K562 (cell line): ENCODE measurements around the gene DSCAM. TPM values are rescaled to one million over a fixed set of nuclear protein-coding genes. Genes with fewer than 3 reads are reported as not detected.

Experiments
- ATAC-seq: fragments of 200-7000 bp; cut with Tn5 transposase; 3 replicates; pipeline ENCODE4 v1.9.1; 2020; ENCODE audit warnings: moderate library complexity
- BruUV-seq: library from RNA; stranded (reverse); fragments of 400-500 nt; replicated peaks from 2 replicates; lab custom pipeline; 2021; lab: Mats Ljungman, UMichigan
- CTCF ChIA-PET: fragments of 300-600 bp; formaldehyde crosslinking; extraction: SDS; loops from one replicate; lab custom pipeline; 2021; ENCODE audit warnings: low intra/inter-chr PET ratio; lab: Yijun Ruan, JAX
- POLR2A ChIA-PET: fragments of 300-600, 350-650 bp; sonication (Branson Sonifier 250); formaldehyde crosslinking; extraction: SDS; loops from one replicate; lab custom pipeline; 2021; ENCODE audit warnings: antibody characterized with exemption, inconsistent platforms; lab: Yijun Ruan, JAX
- DNase-seq, 4 experiments: peaks; one replicate each; pipeline versions ENCODE4 v3.0.0 to v3.0.0-alpha.2; 2011 to 2018; ENCODE audit warnings: low spot score in 3 of 4, mixed read lengths in 3 of 4; ENCODE audit errors: extremely low read depth in 1 of 4
- FAIRE-seq: peaks from 2 replicates; lab custom pipeline; 2011; peaks lifted over from hg19 to GRCh38; lab: Jason Lieb, UNC
- H2AFZ ChIP-seq: 2 replicates; pipeline ENCODE4 v1.6.0; 2011; ENCODE audit warnings: low read depth, low read length, control low read depth, inconsistent platforms
- H3K27ac ChIP-seq: fragments of 200-600 bp; 3 replicates; pipeline ENCODE4 v1.8.0; 2011; ENCODE audit warnings: low read depth, mild to moderate bottlenecking, control low read depth, inconsistent platforms, low read length, moderate library complexity, mixed read lengths; ENCODE audit errors: extremely low read depth
- H3K27me3 ChIP-seq, 2 experiments: fragments of 300-600 bp in 1 of 2; 2 replicates in 1 of 2; 3 replicates in 1 of 2; pipeline versions ENCODE4 v1.6.0 to v1.8.0; 2011; ENCODE audit warnings: inconsistent platforms in 2 of 2, low read length in 2 of 2, mild to moderate bottlenecking in 1 of 2, mixed read lengths in 1 of 2, moderate library complexity in 1 of 2; ENCODE audit not compliant: control insufficient read depth in 2 of 2, insufficient read depth in 2 of 2
- H3K36me3 ChIP-seq: fragments of 300-600 bp; 3 replicates; pipeline ENCODE4 v1.8.0; 2011; ENCODE audit warnings: mild to moderate bottlenecking, low read length, inconsistent platforms; ENCODE audit not compliant: control insufficient read depth, insufficient read depth
- H3K4me1 ChIP-seq, 2 experiments: fragments of 200-600 bp in 1 of 2; replicated peaks in 1 of 2; 2 replicates in 1 of 2; 3 replicates in 1 of 2; pipeline versions ENCODE4 v1.5.1 to v1.8.0; 2011; ENCODE audit warnings: inconsistent platforms in 2 of 2, low read length in 2 of 2, mild to moderate bottlenecking in 1 of 2, mixed read lengths in 1 of 2, moderate library complexity in 1 of 2; ENCODE audit not compliant: control insufficient read depth in 2 of 2, insufficient read depth in 2 of 2
- H3K4me2 ChIP-seq: 2 replicates; pipeline ENCODE4 v1.6.1; 2011; ENCODE audit warnings: low read length, control low read depth, inconsistent platforms, mixed read lengths; ENCODE audit not compliant: insufficient read depth
- H3K4me3 ChIP-seq: fragments of 200-600 bp; sonication (generic), shearing (Covaris generic); 2 replicates; pipeline ENCODE4 v1.5.1; 2016; ENCODE audit warnings: control low read depth, inconsistent platforms
- H3K79me2 ChIP-seq: fragments of 200-600 bp; 3 replicates; pipeline ENCODE4 v1.8.0; 2011; ENCODE audit warnings: low read length, inconsistent platforms; ENCODE audit not compliant: control insufficient read depth, insufficient read depth
- H3K9ac ChIP-seq, 2 experiments: 2 replicates each; pipeline versions ENCODE4 v1.6.0 to v1.6.1; 2011; ENCODE audit warnings: low read depth in 2 of 2, low read length in 2 of 2, control low read depth in 1 of 2, inconsistent platforms in 1 of 2, mild to moderate bottlenecking in 1 of 2, mixed read lengths in 1 of 2; ENCODE audit not compliant: insufficient read depth in 1 of 2
- H3K9me1 ChIP-seq: one replicate; pipeline ENCODE4 v1.6.0; 2011; ENCODE audit warnings: inconsistent platforms, mild to moderate bottlenecking, low read length, moderate library complexity; ENCODE audit not compliant: control insufficient read depth, insufficient read depth
- H3K9me3 ChIP-seq: replicated peaks from 2 replicates; pipeline ENCODE4 v1.5.1; 2011; ENCODE audit warnings: low read depth, low read length, inconsistent platforms; ENCODE audit not compliant: control insufficient read depth, insufficient read depth
- H4K20me1 ChIP-seq: replicated peaks from 2 replicates; pipeline ENCODE4 v1.6.1; 2011; ENCODE audit warnings: low read length, inconsistent platforms, mixed read lengths; ENCODE audit not compliant: control insufficient read depth, insufficient read depth
- GATAD2A ChIP-seq: fragments of 450-650 bp; IDR thresholded peaks from 2 replicates; pipeline ENCODE4 v1.6.1; 2017
- GTF2F1 ChIP-seq: IDR thresholded peaks from 2 replicates; pipeline ENCODE4 v1.6.1; 2011; ENCODE audit warnings: low read depth, low read length, improper control_type of control experiment
- HMG20A ChIP-seq: fragments of 450-650 bp; formaldehyde crosslinking; conservative IDR thresholded peaks from 2 replicates; pipeline ENCODE4 v1.4.0; 2020; ENCODE audit warnings: mild to moderate bottlenecking, mixed read lengths
- HNRNPL ChIP-seq: fragments of 200-400 bp; formaldehyde crosslinking; IDR thresholded peaks from 2 replicates; pipeline ENCODE4 v1.6.1; 2017; ENCODE audit warnings: low read depth, mild to moderate bottlenecking, low read length
- MEIS2 ChIP-seq: fragments of 450-650 bp; IDR thresholded peaks from 2 replicates; pipeline ENCODE4 v1.6.1; 2014; ENCODE audit warnings: mild to moderate bottlenecking; ENCODE audit not compliant: partially characterized antibody
- SIX5 ChIP-seq, 2 experiments: IDR thresholded peaks; 2 replicates each; pipeline ENCODE4 v1.6.1; 2011; ENCODE audit warnings: low read length in 2 of 2, borderline replicate concordance in 1 of 2, low read depth in 1 of 2, mild to moderate bottlenecking in 1 of 2, moderate library complexity in 1 of 2; ENCODE audit not compliant: insufficient read depth in 1 of 2
- SRSF3 ChIP-seq: fragments of 200-400 bp; formaldehyde crosslinking; IDR thresholded peaks from 2 replicates; pipeline ENCODE4 v1.6.1; 2016; ENCODE audit warnings: mild to moderate bottlenecking, low read length, moderate library complexity; ENCODE audit not compliant: insufficient read depth
- TRIM28 ChIP-seq: fragments of 450-650 bp; IDR thresholded peaks from 2 replicates; pipeline ENCODE4 v1.6.1; 2017
- U2AF2 ChIP-seq: fragments of 200-400 bp; formaldehyde crosslinking; optimal IDR thresholded peaks from 2 replicates; pipeline ENCODE3; 2017; ENCODE audit warnings: low read depth, mild to moderate bottlenecking, low read length
- WGBS: fragments of 100-300 bp; shearing (Covaris generic); methylation state at CpG from one replicate; pipeline ENCODE4 v1.1.6; 2016; ENCODE audit warnings: low coverage, mixed read lengths; ENCODE audit not compliant: insufficient coverage; ENCODE audit errors: missing lambda C conversion rate; 5-methylcytosine and 5-hydroxymethylcytosine counted together
- in situ Hi-C: fragments of 300-500 bp; cut with MboI; formaldehyde crosslinking; loops from 4 replicates; pipeline ENCODE4 v1.15.0; 2018; ENCODE audit warnings: inconsistent platforms, mixed read lengths
- intact Hi-C: fragments of 100-400 bp; cut with micrococcal nuclease; formaldehyde crosslinking; loops from 2 replicates; pipeline ENCODE4 v1.14.2; 2022
- polyA plus RNA-seq, 8 experiments: library from polyadenylated mRNA; depleted of rRNA in 4 of 8; stranded (reverse) in 5 of 8; unstranded in 3 of 8; fragments of >200 nt; fragmentation: Nextera tagmentation in 2 of 8; fragmentation: Illumina TruSeq in 1 of 8; extraction: Ambion mirVana in 2 of 8; extraction: Trizol in 1 of 8; gene quantifications; 2 replicates each; pipeline versions ENCODE4 v1.2.1 to v1.2.3, GENCODE V29; 2011 to 2014; ENCODE audit warnings: inconsistent platforms in 1 of 8, missing spikeins in 1 of 8
- total RNA-seq, 7 experiments: library from RNA; depleted of rRNA in 6 of 7; stranded (reverse); fragments of >200 nt in 6 of 7; fragmentation: Illumina TruSeq in 2 of 7; extraction: Trizol in 2 of 7; gene quantifications; 2 replicates each; pipeline versions ENCODE4 v1.2.1 to v1.2.3, GENCODE V29; 2011 to 2021; ENCODE audit warnings: low replicate concordance in 1 of 7
- TF ChIP-seq, protein P1 (sequence below): fragments of 450-650 bp; IDR thresholded peaks from 2 replicates; pipeline ENCODE4 v1.6.1; 2016; ENCODE audit warnings: low read depth

Gene DSCAM
- total and polyA plus RNA-seq, 9 of the 15 experiments (the other 6 are each of a cell fraction or from before 2014, with no cell fraction given), result not detected

DNA sequence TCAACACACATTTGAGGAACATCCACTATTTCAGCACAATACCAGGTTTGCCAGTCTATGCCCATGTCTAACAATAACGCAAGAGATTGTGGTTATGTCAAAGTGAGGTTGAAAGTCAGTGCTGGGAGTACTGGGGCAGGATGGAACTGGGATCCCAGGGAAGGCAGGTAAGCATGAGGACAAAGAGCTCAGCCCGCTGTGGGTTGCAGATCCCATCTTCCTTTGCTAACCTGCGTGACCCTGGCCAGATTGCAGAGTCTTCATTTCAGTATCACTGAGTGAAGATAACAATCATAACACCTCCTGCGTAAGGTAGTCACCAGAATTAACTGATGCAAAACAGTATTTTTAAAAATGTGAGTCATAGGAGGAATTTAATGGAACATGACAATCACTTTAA, 729.7 kb downstream of the DSCAM start:
- Histone ChIP-seq H3K9ac (no peak overlapping the region), H3K27me3 (no peaks in the 10 kb centered on the region), H3K9me1 (peaks cover 2% of the 10 kb centered on the region), H3K79me2 (no peaks in the 10 kb centered on the region), H3K27ac (no peak overlapping the region), H3K4me1 (no peaks in the 10 kb centered on the region), H3K4me2 (no peak overlapping the region), H2AFZ (no peak overlapping the region), H4K20me1 (no peaks in the 10 kb centered on the region), H3K9me3 (no peaks in the 10 kb centered on the region), H3K36me3 (no peaks in the 10 kb centered on the region), H3K4me3 (no peak overlapping the region)
- intact Hi-C loops (no loop called here), in situ Hi-C loops (no loop called here)
- ChIA-PET CTCF (no interaction called here), POLR2A (no interaction called here)
- ATAC-seq (no peak), DNase-seq (no peak), FAIRE-seq (no peak)
- 0% methylated on average over 4 of the region's 4 CpGs for WGBS
- BruUV-seq, result no TSS peak
- no peak for TF ChIP-seq SRSF3
- no peak for TF ChIP-seq GTF2F1
- TF ChIP-seq MEIS2, result no peak
- TF ChIP-seq HMG20A (CRISPR knock-in tag), result no peak
- TF ChIP-seq SIX5 (IDR thresholded peaks at IDR 0.05; ENCODE audit: borderline replicate concordance in 1 of 2, insufficient read depth in 1 of 2, low read depth in 1 of 2, low read length in 2 of 2), result no peak
- TF ChIP-seq, protein P1, sequence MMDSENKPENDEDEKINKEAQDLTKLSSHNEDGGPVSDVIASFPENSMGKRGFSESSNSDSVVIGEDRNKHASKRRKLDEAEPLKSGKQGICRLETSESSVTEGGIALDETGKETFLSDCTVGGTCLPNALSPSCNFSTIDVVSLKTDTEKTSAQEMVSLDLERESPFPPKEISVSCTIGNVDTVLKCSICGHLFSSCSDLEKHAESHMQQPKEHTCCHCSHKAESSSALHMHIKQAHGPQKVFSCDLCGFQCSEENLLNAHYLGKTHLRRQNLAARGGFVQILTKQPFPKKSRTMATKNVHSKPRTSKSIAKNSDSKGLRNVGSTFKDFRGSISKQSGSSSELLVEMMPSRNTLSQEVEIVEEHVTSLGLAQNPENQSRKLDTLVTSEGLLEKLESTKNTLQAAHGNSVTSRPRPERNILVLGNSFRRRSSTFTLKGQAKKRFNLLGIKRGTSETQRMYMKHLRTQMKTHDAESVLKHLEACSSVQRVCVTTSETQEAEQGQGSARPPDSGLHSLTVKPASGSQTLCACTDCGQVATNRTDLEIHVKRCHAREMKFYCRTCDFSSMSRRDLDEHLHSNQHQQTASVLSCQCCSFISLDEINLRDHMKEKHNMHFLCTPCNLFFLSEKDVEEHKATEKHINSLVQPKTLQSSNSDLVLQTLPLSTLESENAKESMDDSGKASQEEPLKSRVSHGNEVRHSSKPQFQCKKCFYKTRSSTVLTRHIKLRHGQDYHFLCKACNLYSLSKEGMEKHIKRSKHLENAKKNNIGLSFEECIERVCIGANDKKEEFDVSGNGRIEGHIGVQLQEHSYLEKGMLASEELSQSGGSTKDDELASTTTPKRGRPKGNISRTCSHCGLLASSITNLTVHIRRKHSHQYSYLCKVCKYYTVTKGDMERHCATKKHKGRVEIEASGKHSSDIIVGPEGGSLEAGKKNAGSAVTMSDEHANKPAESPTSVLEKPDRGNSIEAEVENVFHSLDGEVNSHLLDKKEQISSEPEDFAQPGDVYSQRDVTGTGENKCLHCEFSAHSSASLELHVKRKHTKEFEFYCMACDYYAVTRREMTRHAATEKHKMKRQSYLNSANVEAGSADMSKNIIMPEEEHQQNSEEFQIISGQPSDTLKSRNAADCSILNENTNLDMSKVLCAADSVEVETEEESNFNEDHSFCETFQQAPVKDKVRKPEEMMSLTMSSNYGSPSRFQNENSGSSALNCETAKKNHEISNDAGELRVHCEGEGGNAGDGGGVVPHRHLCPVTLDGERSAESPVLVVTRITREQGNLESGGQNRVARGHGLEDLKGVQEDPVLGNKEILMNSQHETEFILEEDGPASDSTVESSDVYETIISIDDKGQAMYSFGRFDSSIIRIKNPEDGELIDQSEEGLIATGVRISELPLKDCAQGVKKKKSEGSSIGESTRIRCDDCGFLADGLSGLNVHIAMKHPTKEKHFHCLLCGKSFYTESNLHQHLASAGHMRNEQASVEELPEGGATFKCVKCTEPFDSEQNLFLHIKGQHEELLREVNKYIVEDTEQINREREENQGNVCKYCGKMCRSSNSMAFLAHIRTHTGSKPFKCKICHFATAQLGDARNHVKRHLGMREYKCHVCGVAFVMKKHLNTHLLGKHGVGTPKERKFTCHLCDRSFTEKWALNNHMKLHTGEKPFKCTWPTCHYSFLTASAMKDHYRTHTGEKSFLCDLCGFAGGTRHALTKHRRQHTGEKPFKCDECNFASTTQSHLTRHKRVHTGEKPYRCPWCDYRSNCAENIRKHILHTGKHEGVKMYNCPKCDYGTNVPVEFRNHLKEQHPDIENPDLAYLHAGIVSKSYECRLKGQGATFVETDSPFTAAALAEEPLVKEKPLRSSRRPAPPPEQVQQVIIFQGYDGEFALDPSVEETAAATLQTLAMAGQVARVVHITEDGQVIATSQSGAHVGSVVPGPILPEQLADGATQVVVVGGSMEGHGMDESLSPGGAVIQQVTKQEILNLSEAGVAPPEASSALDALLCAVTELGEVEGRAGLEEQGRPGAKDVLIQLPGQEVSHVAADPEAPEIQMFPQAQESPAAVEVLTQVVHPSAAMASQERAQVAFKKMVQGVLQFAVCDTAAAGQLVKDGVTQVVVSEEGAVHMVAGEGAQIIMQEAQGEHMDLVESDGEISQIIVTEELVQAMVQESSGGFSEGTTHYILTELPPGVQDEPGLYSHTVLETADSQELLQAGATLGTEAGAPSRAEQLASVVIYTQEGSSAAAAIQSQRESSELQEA, result no peak
- TF ChIP-seq U2AF2, result no peak
- no peak for TF ChIP-seq GATAD2A
- no peak for TF ChIP-seq HNRNPL
- no peak for TF ChIP-seq TRIM28
